ENCODE results near the gene CSK.

Gene CSK

GRCh38 chr15:74773731-74774252 lies 8.1 kb upstream of the CSK start:
- Histone ChIP-seq H4K20me1 (ENCODE audit: control insufficient read depth, insufficient read depth, low read depth, low read length) (no peaks in the 10 kb centered on the region), H3F3A (ENCODE audit: control insufficient read depth, insufficient read depth) (peaks cover 22% of the 10 kb centered on the region), H3K4me1 (ENCODE audit: control insufficient read depth, low read length) (peaks cover 86% of the 10 kb centered on the region), H3K36me3 (ENCODE audit: control insufficient read depth, low read length) (peaks cover 6% of the 10 kb centered on the region; the same call in 1 of the 2 replicates), H3K79me2 (ENCODE audit: control insufficient read depth, low read length) (peaks cover 37% of the 10 kb centered on the region), H3K4me2 (ENCODE audit: low read length) (peak overlapping the region; percentile 93), H3K27me3 (ENCODE audit: control insufficient read depth, low read length) (no peaks in the 10 kb centered on the region), H3K27ac (ENCODE audit: low read depth, low read length) (peak overlapping the region; percentile 99), H3K9me3 (ENCODE audit: control insufficient read depth, insufficient read depth, low read length) (no peaks in the 10 kb centered on the region), H3K4me3 (ENCODE audit: low read length) (peak overlapping the region; percentile 70), H3K9me2 (replicated peaks; ENCODE audit: control insufficient read depth, low read length) (no peaks in the 10 kb centered on the region)
- no peak for TF ChIP-seq CTCF (IDR thresholded peaks at IDR 0.05; ENCODE audit: low read depth, low read length, poor library complexity, severe bottlenecking)
- TF ChIP-seq EZH2phosphoT487 (IDR thresholded peaks at IDR 0.05; ENCODE audit: borderline replicate concordance, low read length) = no peak

GRCh38 chr15:74775132-74775562 lies 6.7 kb upstream of the CSK start:
- peaks cover 97% of the 10 kb centered on the region for H3K4me1 ChIP-seq (ENCODE audit: control insufficient read depth, low read length)
- H3K4me2 ChIP-seq (ENCODE audit: low read length) = peak overlapping the region; percentile 93
- H3K27me3 ChIP-seq (ENCODE audit: control insufficient read depth, low read length) = no peaks in the 10 kb centered on the region

GRCh38 chr15:74775894-74776293 lies 6.0 kb upstream of the CSK start:
- Histone ChIP-seq H3K4me2 (ENCODE audit: low read length) (peak overlapping the region; percentile 93), H3K79me2 (ENCODE audit: control insufficient read depth, low read length) (peaks cover 54% of the 10 kb centered on the region), H3K4me3 (ENCODE audit: low read length) (peak overlapping the region; percentile 70), H3K4me1 (ENCODE audit: control insufficient read depth, low read length) (peaks cover 99% of the 10 kb centered on the region), H3K27ac (ENCODE audit: low read depth, low read length) (peak overlapping the region; percentile 99), H4K20me1 (ENCODE audit: control insufficient read depth, insufficient read depth, low read depth, low read length) (no peaks in the 10 kb centered on the region), H3K36me3 (ENCODE audit: control insufficient read depth, low read length) (peaks cover 9% of the 10 kb centered on the region; the same call in 1 of the 2 replicates), H3K9me3 (ENCODE audit: control insufficient read depth, insufficient read depth, low read length) (no peaks in the 10 kb centered on the region), H3K27me3 (ENCODE audit: control insufficient read depth, low read length) (no peaks in the 10 kb centered on the region), H3F3A (ENCODE audit: control insufficient read depth, insufficient read depth) (peaks cover 40% of the 10 kb centered on the region), H3K9me2 (replicated peaks; ENCODE audit: control insufficient read depth, low read length) (no peaks in the 10 kb centered on the region)
- TF ChIP-seq CTCF (IDR thresholded peaks at IDR 0.05; ENCODE audit: low read depth, low read length, poor library complexity, severe bottlenecking) (no peak), EZH2phosphoT487 (IDR thresholded peaks at IDR 0.05; ENCODE audit: borderline replicate concordance, low read length) (no peak)

More at GRCh38 chr15:74775132-74775562, 6.7 kb upstream of the CSK start:
- H3K4me3 ChIP-seq (ENCODE audit: low read length) = peak overlapping the region; percentile 70
- no peaks in the 10 kb centered on the region for H3K9me3 ChIP-seq (ENCODE audit: control insufficient read depth, insufficient read depth, low read length)
- H3K36me3 ChIP-seq (ENCODE audit: control insufficient read depth, low read length) = peaks cover 9% of the 10 kb centered on the region; the same call in 1 of the 2 replicates
- H3K9me2 ChIP-seq (replicated peaks; ENCODE audit: control insufficient read depth, low read length) = no peaks in the 10 kb centered on the region
- peaks cover 33% of the 10 kb centered on the region for H3F3A ChIP-seq (ENCODE audit: control insufficient read depth, insufficient read depth)
- TF ChIP-seq EZH2phosphoT487 (IDR thresholded peaks at IDR 0.05; ENCODE audit: borderline replicate concordance, low read length) = no peak
- peak overlapping the region; percentile 99 for H3K27ac ChIP-seq (ENCODE audit: low read depth, low read length)
- H4K20me1 ChIP-seq (ENCODE audit: control insufficient read depth, insufficient read depth, low read depth, low read length) = no peaks in the 10 kb centered on the region
- peaks cover 46% of the 10 kb centered on the region for H3K79me2 ChIP-seq (ENCODE audit: control insufficient read depth, low read length)

All from DOHH2 (cell line).